Amygdala (tissue), 56 donors: Measurements from ENCODE around the gene PCK1.

ENCODE experiments used
- DNase-seq, 56 donors: peaks; one replicate each; lab custom pipeline; 2025; lab: John Stamatoyannopoulos, UW

Gene PCK1

DNA sequence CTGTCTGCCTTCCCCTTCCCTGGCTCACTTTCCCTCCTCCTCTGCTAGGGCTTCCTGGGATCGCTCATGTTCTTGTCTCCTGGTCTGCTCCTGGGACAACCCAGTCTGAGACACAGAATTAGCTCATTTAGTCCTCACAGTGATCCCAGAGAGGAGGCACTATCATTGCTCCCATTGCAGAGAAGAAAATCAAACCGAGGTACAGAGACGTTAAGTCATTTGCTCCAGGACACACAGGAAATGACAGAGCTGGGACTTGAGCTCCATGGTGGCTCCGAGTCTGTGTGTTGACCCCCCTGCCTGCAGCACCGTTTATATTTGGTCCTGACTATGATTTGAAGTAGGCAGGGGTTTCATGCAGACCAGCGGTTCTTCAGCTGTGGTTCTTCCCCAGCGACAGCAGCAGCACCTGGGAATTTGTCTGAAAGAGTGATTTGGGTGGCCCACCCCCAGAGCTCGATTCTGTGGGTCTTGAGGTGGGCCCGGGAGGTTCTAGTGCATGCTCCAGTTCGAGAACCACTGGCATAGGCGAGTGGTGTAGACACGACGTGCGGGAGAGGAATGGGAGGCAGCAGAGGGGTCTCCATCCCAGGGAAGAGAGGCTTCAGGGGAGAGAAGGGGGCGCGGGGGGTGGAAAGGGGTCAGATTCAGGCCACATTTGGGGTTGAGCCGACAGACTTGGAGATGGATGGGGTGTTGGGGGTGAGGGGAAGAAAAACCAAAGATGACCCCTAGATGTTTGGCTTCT, 24.7 kb downstream of the PCK1 start:
- no peak for DNase-seq

- DNase-seq, result peak in 14 of 56 donors; percentile 3 to 48 (median 16)
Measured at GRCh38 chr20:57586370-57586793, 25.5 kb downstream of the PCK1 start.

DNA sequence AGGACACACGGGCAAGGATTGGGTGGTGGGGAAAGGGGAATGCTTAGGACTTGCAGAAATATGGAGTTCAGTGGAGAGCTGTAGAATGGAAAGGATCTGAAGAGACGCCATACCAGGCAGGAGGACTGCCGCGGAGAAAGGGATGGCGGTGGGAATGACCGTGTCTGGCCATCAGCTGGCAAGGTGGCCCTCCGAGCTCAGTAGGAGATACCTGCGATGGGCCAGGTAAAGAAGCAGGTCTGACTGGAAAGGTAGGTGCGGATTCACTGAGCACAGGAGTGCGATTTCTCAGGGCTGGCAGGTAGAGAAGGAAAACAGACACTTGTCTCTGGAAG, 26.0 kb downstream of the PCK1 start:
- no peak for DNase-seq

- DNase-seq, result no peak
Measured at GRCh38 chr20:57587278-57587988, 26.5 kb downstream of the PCK1 start.

DNA sequence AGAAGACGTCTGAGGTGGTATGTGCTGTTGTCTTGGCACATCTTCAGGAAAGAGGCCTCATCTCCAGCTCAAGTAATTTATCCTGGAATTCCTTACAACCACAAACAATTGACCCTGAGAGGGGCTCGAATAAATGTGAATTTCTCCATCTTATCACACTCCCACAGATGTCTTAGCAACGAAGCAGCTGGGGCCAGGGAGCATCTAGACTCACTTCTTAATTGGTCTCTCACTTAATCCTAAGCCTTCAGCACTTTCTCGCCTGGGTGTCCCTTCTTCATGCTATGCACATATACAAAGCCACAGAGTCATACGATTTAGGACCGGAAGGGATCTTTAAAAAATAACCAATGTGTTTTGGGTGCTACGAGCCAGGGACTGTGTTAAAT, 27.1 kb downstream of the PCK1 start:
- no peak for DNase-seq

DNA sequence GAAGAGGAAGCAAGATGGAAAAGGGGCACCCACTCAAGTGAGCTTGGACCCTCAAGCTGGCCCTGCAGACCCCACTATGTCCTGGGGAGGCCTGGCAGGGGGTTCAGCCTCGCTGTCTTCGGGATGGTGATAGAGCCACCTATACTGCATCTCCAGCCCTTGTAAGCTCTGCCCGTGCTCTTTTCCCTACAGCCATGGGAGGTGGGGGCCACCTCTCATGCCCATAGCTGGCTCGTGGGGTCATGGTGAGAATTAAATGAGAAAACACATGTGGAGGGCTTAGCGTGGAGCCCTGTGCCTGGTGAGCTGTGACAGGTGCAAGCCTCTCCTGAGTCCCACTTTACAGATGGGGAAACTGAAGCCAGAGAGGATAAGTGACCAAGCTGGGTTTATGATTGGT, 27.7 kb downstream of the PCK1 start:
- no peak for DNase-seq

DNA sequence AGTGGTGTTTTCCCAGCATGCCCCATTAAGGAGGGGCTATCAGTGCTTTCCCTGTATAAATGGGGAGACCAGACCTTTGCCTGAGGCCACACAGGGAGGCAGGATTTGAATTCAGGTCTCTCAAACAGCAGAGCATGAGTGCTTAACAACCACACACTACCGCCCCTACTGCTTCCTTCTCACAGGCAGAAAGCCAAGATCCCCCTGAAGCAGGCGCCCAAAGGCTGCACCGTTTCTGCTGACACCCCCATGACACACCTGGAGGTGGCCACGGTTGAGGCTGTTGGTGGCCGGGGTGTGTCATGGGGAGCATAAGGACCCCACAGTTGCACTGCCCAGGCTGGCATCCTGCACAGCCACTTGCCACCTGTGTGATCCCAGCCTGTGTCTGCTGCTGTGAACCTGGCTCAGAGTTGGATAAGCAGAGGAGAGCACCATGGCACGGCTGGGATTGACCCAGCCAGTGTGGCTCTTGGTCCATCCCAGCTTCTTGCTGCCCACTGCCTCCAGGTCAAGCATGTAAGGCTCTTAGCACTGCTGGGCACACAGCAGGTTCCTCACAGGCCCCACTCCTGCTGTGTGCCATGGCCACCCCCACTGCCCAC, 28.3 kb downstream of the PCK1 start:
- no peak for DNase-seq

GRCh38 chr20:57589728-57590484, 29.0 kb downstream of the PCK1 start:
- DNase-seq, result no peak

DNA sequence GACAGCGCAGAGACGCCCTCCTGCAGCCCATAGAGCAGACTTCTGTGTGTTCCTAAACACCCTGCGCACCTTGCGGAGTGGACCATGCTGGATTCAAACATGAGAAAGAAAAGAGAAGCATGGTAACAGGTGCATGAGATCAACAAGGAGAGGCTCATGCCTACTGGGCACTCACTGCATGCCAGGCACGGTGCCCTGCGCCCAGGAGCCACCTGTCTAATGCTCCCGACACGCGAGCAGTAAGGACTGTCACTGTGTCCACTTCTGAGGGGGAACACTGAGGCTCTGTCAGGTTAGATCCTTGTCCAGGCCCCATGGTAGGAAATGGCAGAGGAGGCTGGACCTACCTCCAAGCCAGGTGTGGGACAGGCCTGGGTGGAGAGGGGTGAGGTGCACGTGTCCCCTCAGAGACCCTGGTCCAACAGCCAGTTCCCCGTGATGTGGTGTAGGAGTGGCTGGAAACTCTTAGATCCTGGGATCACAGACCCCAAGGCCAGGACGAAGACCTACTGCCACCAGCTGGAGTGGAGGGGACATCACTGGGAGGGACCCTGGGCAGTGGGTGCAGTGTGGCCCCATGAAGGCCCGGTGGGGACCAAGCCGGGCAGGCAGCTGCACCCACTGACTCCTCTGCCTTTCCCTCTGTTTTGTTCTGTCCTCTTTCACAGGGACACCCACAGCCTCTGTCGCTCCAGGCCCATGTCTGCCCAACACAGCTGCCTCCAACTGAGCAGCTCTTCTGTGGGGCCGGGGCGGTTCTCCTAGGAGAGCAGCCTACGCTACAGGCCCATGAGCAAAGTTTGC, 29.8 kb downstream of the PCK1 start:
- DNase-seq, result no peak

DNA sequence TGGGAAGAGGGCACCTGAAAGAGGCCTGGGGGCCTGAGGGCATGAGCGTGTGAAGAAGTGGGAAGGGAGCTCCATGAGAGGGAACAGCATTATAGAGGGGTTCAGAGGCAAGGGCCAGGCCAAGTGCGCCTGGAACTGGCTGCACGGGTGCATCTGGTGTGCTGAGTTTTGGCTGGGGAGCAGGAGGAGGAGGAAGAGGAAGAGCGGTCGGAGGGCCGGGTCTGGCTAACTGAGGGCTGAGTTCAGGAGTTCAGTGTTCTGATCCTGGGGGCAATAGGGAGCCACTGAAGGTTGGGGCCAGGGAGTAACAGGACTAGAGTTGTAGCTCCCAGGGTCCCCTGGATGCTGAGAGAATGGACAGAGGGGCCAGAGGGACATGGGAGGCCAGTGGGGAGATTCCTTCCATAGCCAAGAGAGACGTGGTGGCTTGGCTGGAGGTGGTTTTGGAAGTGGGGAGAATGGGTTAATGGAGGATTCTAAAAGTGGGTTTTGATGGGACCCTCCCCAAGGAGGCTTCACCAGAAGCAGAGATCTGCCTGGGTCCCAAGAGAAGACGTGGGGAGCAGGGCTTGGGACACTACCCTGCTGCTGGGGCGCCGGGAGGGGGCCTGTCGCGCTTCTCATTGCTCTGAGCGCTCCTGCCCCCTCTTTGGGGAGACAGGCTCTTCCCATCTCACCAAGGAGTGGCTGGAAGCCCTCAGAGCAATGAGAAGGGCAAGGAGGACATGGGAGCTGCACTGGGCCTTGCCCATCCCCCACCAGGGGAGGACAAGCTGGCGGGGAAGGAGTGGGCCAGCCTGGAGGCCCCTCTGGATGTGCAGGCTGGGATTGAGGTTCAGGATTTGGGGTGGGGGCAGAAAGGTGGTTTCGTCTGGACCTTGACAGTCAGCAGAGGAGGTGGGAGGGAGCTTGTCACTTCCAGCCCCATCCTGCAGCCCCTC, 30.6 kb downstream of the PCK1 start:
- no peak for DNase-seq

DNA sequence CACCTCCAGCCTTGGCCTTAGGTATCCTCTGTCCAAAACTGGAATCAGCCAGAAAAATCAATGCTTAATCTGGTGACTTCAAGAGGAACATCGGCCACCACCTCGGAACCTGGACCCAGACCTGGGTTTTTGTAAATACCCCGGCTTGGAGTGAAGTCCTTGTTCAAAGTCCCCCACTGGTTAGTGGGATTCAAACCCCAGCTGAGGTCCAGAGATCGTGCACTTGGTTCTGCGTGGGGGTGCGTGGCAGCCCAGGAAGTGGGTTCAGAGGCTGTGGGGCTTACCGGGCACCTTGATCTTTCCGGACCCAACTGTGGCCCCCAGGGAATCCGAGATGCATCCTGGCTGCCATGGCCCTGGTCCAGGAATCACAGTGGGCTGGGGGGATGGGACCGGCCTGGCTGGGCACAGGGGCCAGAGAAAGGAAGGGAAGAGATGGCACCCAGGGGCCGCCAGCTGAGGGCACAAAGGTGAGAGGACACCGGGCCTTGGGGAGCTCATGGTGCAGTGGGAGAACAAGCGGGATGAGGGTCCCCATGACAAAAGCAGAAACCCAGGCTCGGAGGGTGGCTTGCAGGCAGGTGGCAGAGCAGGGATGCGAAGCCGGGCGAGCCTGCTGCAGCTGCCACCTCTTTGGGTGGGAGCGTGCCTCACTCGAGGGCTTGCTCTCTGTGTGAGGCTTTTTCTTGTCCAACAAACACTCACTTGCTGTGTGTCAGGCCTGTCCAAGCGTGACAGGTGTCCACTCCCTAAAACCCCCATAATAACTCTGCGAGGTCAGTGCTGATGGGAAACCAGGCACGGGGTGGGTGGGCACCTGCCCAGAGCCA, 31.6 kb downstream of the PCK1 start:
- DNase-seq, result no peak

DNA sequence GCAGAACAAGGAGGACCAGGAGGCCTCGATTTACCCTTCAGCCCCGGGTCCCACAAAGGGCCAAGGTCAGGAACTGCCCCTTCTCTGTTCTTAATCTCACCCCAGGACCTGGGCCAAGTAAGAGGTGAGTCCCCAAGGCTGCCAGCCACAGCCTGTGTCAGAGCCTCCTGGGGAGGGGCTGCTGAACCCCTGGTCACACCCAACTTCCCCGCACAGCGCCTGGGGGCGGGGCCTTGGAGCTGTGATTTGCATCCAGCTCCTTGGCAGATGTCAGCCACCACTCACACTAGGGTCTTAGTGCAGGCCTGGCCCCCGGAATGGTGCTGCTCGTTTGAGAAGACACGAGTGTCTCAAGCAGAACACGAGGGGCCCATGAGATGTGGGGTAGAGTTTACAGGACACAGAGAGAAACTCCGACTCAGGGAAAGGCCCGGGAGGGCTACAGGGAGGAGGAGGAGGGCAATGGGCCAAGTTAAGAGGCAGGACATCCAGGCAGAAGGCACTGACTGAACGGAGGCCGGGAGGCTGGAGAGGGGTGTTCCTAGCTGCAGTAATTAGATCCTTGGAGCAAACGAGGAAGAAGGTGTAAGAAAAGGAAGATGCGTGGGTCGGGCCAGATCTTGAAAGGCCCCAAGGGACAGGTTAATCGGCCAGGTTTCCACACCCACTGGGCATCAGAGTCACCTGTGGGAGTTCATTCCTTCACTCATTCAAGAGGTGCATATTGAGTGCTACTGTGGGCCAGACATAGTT, 32.4 kb downstream of the PCK1 start:
- no peak for DNase-seq

- DNase-seq, result peak in 16 of 56 donors; percentile 3 to 69 (median 14)
Measured at GRCh38 chr20:57594092-57594951, 33.4 kb downstream of the PCK1 start.

GRCh38 chr20:57595041-57596030, 34.4 kb downstream of the PCK1 start:
- no peak for DNase-seq

- DNase-seq, result no peak
Measured at GRCh38 chr20:57596358-57596757, 35.4 kb downstream of the PCK1 start.
